ENCODE results near the gene NOP14.

DNA sequence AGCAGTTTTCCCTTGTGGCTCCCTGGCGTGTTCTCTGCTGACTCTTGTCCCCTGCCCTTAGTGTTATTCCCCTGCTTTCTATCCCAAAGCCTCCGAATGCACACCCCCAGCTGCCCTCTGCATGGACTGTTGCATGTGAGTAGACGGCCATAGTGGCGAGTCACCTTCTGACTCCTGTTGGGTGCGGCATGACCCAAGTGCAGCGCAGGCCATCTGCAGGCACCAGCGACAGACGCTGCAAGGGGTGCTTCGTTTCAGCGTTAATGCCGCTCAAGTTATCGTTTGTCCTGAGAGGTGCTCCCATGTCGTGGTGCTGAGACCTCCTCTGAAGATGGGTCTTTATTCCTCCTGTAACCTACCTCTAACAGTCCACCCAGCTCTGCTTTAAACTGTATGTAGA lies 57.7 kb downstream of the NOP14 start:
- TF ChIP-seq CTCF (IDR thresholded peaks at IDR 0.05; ENCODE audit: borderline replicate concordance, extremely low read depth, low read length, poor library complexity, severe bottlenecking), result no peak
- no peak for TF ChIP-seq EZH2 (IDR thresholded peaks at IDR 0.05; ENCODE audit: borderline replicate concordance, low read depth, low read length, severe bottlenecking)
